ENCODE data around the gene PDE11A. TPM values are rescaled to one million over a fixed set of nuclear protein-coding genes. Genes with fewer than 3 reads are reported as not detected.

The PDE11A gene
- total RNA-seq, 1 donor from 2014 or later: 0.75 TPM

GRCh38 chr2:177881008-177881747, 191.4 kb downstream of the PDE11A start:
- no peaks in the 10 kb centered on the region for H3K36me3 ChIP-seq
- intact Hi-C loops (cut with DNase I): no loop called here

GRCh38 chr2:177880285-177880684, 192.3 kb downstream of the PDE11A start:
- intact Hi-C loops (cut with DNase I): no loop called here
- H3K27me3 ChIP-seq: no peaks in the 10 kb centered on the region
- H3K9me3 ChIP-seq: no peaks in the 10 kb centered on the region
- no peaks in the 10 kb centered on the region for H3K4me1 ChIP-seq
- no peak for DNase-seq (ENCODE audit: low spot score in 2 of 2)
- H3K36me3 ChIP-seq: no peaks in the 10 kb centered on the region
- H3K27ac ChIP-seq: no peak overlapping the region
- no peak for TF ChIP-seq CTCF (IDR thresholded peaks at IDR 0.05)
- H3K4me3 ChIP-seq: no peak overlapping the region

More at GRCh38 chr2:177881008-177881747, 191.4 kb downstream of the PDE11A start:
- no peaks in the 10 kb centered on the region for H3K4me1 ChIP-seq
- no peak for TF ChIP-seq CTCF (IDR thresholded peaks at IDR 0.05)
- no peak overlapping the region for H3K4me3 ChIP-seq
- H3K27ac ChIP-seq: no peak overlapping the region
- no peaks in the 10 kb centered on the region for H3K9me3 ChIP-seq
- no peak for DNase-seq (ENCODE audit: low spot score in 2 of 2)
- H3K27me3 ChIP-seq: no peaks in the 10 kb centered on the region

GRCh38 chr2:177876950-177877349, 195.6 kb downstream of the PDE11A start:
- DNase-seq (ENCODE audit: low spot score in 2 of 2): no peak
- H3K27me3 ChIP-seq: no peaks in the 10 kb centered on the region
- H3K4me1 ChIP-seq: no peaks in the 10 kb centered on the region
- H3K27ac ChIP-seq: no peak overlapping the region
- H3K4me3 ChIP-seq: no peak overlapping the region
- no peaks in the 10 kb centered on the region for H3K36me3 ChIP-seq
- TF ChIP-seq CTCF (IDR thresholded peaks at IDR 0.05): no peak
- intact Hi-C loops (cut with DNase I): no loop called here
- no peaks in the 10 kb centered on the region for H3K9me3 ChIP-seq

- H3K4me3 ChIP-seq: no peak overlapping the region
- intact Hi-C loops (cut with DNase I): no loop called here
- no peaks in the 10 kb centered on the region for H3K27me3 ChIP-seq
- TF ChIP-seq CTCF (IDR thresholded peaks at IDR 0.05): no peak
- no peaks in the 10 kb centered on the region for H3K9me3 ChIP-seq
- H3K36me3 ChIP-seq: no peaks in the 10 kb centered on the region
- DNase-seq (ENCODE audit: low spot score in 2 of 2): no peak
- no peak overlapping the region for H3K27ac ChIP-seq
- H3K4me1 ChIP-seq: no peaks in the 10 kb centered on the region
Observed at GRCh38 chr2:177874686-177875085, 197.9 kb downstream of the PDE11A start.

GRCh38 chr2:177873915-177874314, 198.7 kb downstream of the PDE11A start:
- TF ChIP-seq CTCF (IDR thresholded peaks at IDR 0.05): no peak
- no peaks in the 10 kb centered on the region for H3K9me3 ChIP-seq
- H3K27ac ChIP-seq: no peak overlapping the region
- H3K4me1 ChIP-seq: no peaks in the 10 kb centered on the region
- no peaks in the 10 kb centered on the region for H3K27me3 ChIP-seq
- no peaks in the 10 kb centered on the region for H3K36me3 ChIP-seq
- H3K4me3 ChIP-seq: no peak overlapping the region
- no peak for DNase-seq (ENCODE audit: low spot score in 2 of 2)
- intact Hi-C loops (cut with DNase I): no loop called here
